GM19372 (cell line): ENCODE data around the gene FURIN.

Experiments used
- ATAC-seq: cut with Tn5 transposase; IDR thresholded peaks from one replicate; pipeline ENCODE4 v1.9.1; 2021; ENCODE audit warnings: mild to moderate bottlenecking, low read depth, moderate library complexity; ENCODE audit not compliant: unreplicated experiment

Gene FURIN

DNA sequence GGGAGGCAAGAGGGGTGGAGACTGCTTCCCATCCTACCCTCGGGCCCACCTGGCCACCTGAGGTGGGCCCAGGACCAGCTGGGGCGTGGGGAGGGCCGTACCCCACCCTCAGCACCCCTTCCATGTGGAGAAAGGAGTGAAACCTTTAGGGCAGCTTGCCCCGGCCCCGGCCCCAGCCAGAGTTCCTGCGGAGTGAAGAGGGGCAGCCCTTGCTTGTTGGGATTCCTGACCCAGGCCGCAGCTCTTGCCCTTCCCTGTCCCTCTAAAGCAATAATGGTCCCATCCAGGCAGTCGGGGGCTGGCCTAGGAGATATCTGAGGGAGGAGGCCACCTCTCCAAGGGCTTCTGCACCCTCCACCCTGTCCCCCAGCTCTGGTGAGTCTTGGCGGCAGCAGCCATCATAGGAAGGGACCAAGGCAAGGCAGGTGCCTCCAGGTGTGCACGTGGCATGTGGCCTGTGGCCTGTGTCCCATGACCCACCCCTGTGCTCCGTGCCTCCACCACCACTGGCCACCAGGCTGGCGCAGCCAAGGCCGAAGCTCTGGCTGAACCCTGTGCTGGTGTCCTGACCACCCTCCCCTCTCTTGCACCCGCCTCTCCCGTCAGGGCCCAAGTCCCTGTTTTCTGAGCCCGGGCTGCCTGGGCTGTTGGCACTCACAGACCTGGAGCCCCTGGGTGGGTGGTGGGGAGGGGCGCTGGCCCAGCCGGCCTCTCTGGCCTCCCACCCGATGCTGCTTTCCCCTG lies 13.8 kb downstream of the FURIN start:
- no peak for ATAC-seq

DNA sequence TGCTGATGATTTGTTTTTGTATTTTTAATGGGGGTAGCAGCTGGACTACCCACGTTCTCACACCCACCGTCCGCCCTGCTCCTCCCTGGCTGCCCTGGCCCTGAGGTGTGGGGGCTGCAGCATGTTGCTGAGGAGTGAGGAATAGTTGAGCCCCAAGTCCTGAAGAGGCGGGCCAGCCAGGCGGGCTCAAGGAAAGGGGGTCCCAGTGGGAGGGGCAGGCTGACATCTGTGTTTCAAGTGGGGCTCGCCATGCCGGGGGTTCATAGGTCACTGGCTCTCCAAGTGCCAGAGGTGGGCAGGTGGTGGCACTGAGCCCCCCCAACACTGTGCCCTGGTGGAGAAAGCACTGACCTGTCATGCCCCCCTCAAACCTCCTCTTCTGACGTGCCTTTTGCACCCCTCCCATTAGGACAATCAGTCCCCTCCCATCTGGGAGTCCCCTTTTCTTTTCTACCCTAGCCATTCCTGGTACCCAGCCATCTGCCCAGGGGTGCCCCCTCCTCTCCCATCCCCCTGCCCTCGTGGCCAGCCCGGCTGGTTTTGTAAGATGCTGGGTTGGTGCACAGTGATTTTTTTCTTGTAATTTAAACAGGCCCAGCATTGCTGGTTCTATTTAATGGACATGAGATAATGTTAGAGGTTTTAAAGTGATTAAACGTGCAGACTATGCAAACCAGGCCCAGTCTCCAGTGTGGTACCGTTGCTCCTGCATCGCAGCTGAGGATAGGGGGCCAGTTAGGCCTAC lies 14.6 kb downstream of the FURIN start:
- ATAC-seq: no peak

DNA sequence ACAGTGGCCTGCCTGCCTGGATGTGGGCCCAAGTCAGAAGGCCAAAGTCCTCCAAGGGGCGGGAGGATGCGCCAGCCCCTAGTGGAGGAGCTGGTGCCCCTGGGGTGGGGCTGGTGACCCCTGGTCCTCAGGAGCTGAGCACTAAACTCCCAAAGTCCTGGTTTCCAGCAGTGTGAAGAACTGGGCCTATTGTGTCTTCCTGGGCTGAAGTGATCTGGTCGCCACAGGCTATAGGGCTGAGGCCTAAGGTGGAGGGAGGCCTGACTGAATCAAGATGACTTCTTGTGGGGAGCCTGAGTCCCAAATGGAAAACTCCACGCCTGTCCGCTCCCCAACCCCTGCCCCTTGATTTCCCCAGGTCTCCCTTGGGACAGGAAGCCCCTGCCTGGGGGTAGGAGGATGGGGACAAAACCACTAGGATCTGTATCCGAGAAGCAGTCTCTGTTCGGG lies 15.2 kb downstream of the FURIN start:
- ATAC-seq: no peak

DNA sequence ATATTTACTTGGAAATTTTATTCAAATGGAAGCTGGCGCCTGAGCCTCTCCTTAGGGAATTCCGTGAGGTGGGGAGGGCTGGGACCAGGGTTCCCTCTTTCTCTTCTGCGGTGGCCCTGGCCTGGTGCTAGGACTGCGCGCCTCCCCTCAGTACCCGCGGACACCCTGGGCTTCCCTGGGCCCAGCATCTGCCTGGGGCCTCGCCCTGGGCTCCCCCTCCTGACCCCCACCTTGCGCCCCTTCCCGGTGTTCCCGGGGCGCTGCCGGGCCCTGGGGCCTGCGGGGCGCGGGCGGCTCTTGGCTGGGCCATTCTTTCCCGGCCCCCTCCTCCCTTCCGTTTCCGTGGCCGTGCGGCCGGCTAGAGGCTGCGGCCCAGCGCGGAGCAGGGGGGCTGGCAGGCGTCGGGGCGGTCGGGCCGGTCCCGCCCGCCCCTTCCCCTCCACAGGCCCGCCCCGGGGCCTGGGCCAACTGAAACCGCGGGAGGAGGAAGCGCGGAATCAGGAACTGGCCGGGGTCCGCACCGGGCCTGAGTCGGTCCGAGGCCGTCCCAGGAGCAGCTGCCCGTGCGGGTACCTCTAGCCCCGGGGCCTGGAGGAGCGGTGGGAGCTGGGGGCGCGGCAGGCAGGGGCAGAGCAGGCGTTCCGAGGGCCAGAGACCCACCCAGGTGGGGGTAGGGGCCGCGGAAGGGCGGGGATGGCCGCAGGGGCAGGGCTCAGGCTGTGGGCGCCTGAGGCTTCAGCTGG lies 15.8 kb downstream of the FURIN start, which contains the start of gene FES:
FES (plus strand) TSS at position 529 of the 743 bp plus-strand sequence. CDS start 542 bp downstream, outside the sequence.
- no peak for ATAC-seq

DNA sequence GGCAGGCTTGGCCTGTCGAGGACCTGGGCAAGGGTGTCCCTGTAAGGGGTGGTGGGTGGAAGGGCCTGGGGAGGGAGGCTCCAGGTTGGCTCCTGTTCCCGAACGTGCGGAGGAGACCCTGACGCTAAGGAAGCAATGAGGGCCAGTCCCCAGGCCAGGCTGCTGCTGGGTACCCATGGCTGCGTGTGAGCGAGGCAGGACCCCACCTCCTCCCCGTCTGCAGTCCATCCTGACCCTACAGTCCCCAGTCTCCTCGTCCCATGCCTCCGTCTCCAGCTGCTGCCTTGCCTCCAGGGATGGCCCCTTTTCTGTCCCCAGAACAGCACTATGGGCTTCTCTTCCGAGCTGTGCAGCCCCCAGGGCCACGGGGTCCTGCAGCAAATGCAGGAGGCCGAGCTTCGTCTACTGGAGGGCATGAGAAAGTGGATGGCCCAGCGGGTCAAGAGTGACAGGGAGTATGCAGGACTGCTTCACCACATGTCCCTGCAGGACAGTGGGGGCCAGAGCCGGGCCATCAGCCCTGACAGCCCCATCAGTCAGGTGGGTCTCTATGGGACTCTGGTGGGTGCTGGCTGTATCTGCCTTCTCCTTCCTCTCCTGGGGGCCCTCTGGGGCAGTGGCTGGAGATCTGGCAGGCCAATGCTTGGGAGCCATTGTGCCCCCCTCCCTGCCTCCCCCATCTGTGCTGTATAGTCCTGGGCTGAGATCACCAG lies 16.5 kb downstream of the FURIN start:
- ATAC-seq: no peak

DNA sequence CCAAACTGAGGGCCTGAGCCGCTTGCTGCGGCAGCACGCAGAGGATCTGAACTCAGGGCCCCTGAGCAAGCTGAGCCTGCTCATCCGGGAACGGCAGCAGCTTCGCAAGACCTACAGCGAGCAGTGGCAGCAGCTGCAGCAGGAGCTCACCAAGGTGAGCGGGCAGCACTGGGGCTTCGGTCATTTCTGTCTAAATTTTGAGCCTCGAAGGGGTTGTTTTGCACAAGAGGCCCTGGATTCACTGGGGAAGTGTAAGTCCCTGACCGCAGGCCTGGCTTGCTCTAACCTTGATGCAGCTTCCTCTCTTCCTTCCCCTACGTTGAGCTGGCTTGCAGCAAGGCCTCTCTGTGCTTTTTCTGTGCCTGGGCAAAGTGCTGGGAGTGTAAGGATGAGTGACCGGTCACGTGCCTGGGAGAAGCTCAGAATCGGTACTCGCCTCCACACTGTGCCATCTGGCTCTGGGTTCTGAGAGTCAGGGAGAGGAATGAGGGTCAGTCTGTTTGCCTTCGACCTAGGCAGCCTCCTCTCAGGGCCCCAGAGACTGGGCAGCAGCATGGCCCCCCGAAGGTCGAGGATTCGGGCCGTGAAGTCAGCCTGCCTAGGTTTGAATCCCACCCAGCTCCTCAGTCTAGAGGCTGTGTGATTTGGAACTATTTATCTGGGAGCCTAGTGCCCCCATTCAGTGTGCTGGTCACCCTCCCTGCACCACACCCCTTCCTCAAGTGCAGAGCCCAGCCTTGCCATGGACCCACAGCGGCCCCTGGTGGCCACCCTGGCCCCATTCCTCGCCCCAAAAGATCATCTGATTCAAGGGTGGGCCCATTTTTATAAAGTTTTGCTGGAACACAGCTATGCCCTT lies 17.3 kb downstream of the FURIN start:
- peak; percentile 66 for ATAC-seq

DNA sequence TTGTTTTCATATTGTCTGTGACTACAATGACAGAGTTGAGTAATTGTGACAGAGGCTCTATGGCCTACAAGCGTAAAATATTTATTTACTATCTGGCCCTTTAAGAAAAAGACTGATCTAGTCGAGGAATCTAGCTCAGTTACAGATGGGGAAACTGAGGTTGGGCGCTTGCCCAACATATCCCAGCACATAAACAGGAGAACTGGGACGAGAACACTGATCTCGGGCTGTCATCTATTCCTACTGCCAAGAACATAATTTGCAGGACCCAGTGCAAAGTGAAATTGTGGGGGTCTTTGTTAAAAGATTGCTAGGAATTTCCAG lies 17.9 kb downstream of the FURIN start:
- ATAC-seq: no peak

DNA sequence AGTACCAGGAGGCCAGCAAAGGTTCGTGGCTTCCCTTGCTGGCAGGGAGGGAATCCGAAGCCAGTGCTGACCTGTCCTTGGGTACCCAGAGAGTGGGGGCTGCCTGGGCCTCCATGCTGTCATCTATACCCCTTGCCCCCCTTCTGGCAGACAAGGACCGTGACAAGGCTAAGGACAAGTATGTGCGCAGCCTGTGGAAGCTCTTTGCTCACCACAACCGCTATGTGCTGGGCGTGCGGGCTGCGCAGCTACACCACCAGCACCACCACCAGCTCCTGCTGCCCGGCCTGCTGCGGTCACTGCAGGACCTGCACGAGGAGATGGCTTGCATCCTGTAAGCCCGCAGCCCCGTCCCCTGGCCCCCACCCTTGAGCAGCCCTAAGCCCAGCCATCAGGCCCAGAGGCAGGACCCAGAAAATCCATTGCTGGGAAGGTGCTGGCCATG lies 18.7 kb downstream of the FURIN start:
- ATAC-seq: no peak

DNA sequence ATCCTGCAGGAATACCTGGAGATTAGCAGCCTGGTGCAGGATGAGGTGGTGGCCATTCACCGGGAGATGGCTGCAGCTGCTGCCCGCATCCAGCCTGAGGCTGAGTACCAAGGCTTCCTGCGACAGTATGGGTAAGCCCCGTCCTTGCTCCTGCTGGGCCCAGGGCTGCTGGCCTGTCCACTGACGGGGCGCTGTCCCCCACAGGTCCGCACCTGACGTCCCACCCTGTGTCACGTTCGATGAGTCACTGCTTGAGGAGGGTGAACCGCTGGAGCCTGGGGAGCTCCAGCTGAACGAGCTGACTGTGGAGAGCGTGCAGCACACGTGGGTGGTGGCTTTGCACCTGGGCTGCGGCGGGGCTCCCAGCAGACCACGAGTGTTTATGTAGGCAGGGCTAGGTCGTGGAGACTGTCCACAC lies 20.9 kb downstream of the FURIN start:
- no peak for ATAC-seq

DNA sequence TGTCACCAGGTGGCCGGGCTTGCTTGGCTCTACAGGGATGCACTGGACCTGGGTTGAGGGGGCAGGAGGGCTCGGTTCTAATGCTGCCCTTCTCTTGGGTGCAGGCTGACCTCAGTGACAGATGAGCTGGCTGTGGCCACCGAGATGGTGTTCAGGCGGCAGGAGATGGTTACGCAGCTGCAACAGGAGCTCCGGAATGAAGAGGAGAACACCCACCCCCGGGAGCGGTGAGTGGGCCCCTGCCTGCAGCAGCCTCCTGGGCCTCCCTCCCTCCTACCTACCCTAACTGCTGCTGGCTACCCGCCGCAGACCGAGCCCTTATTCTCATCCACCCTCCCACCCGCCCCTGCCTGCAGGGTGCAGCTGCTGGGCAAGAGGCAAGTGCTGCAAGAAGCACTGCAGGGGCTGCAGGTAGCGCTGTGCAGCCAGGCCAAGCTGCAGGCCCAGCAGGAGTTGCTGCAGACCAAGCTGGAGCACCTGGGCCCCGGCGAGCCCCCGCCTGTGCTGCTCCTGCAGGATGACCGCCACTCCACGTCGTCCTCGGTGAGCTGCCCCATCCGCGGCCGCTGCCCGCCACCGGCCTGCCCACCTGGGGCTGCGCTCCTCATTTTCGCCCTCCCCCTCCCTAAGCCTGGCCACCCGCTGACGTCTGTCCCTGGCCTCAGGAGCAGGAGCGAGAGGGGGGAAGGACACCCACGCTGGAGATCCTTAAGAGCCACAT lies 21.5 kb downstream of the FURIN start:
- no peak for ATAC-seq

DNA sequence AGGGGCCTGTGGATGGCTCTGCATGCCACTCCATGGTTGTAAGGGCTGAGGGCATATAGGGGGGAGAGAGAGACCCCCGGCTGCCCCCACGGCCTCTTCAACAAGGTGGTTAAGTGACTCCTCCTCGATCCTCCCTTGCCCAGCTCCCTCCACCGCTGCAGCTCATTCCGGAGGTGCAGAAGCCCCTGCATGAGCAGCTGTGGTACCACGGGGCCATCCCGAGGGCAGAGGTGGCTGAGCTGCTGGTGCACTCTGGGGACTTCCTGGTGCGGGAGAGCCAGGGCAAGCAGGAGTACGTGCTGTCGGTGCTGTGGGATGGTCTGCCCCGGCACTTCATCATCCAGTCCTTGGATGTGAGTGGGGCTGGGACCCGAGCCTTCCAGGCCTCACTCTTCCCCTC lies 22.5 kb downstream of the FURIN start:
- ATAC-seq: no peak

DNA sequence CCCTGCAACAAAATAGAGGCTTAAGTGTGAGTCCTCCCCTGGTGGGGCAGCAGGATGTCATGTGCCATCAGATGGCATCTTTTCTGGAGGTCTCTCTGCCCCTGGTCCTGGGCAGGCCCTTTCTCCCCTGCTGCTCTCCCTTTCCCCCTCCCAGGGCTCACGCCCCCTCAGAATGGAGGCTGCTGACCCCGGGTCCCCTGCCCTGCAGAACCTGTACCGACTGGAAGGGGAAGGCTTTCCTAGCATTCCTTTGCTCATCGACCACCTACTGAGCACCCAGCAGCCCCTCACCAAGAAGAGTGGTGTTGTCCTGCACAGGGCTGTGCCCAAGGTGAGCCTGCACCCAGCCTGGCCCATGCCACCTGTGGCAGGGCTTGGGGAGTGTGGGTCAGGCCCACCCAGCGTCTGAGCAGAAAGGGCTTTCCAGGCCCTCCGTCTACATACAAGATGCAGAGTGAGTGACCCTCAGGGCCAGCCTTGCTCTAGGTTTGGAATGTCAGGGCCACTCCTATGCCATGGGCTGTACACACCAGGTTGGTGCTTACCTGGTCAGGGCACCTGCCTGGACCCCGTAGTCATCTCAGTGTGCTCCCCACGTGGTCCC lies 23.1 kb downstream of the FURIN start:
- ATAC-seq: no peak

DNA sequence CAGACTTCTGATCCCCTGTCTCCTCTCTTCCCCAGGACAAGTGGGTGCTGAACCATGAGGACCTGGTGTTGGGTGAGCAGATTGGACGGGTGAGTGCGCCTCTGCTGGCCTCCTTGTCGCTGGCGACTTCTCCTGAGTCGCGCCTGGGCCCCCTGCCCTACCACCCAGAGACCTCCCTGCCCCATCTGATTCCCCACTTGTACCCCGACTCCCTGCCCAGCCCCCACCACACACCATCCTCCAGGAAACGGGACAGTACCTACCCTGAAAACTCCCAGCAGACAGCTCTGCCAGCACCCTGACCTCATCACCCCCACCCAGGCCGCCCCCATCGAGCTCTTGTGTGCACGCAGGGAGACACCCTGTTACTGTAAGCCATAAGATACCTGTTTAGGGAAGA lies 23.6 kb downstream of the FURIN start:
- no peak for ATAC-seq

DNA sequence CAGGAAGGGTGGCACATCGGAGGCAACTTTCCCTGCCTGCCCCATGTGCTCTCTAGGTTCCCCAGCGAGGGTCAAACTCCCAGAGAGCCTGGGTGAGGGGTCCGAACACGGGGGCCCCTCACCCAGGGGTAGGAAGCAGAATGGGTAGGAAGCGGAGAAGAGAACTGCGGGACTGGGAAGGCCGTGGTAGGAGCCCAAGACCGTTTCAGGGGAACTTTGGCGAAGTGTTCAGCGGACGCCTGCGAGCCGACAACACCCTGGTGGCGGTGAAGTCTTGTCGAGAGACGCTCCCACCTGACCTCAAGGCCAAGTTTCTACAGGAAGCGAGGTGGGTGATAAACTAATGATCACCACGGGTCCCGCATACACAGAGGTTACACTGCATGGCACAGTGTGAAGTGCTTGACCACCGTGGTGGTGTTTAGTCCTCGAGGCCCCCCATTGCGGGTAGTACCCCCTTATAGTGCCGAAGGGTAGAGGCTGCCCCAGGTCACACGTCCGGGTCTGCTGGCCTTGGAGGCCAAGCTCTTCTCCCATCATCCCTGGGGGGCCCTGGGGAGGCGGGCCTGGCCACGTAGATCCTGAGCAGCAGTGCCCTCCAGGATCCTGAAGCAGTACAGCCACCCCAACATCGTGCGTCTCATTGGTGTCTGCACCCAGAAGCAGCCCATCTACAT lies 24.2 kb downstream of the FURIN start:
- no peak for ATAC-seq

DNA sequence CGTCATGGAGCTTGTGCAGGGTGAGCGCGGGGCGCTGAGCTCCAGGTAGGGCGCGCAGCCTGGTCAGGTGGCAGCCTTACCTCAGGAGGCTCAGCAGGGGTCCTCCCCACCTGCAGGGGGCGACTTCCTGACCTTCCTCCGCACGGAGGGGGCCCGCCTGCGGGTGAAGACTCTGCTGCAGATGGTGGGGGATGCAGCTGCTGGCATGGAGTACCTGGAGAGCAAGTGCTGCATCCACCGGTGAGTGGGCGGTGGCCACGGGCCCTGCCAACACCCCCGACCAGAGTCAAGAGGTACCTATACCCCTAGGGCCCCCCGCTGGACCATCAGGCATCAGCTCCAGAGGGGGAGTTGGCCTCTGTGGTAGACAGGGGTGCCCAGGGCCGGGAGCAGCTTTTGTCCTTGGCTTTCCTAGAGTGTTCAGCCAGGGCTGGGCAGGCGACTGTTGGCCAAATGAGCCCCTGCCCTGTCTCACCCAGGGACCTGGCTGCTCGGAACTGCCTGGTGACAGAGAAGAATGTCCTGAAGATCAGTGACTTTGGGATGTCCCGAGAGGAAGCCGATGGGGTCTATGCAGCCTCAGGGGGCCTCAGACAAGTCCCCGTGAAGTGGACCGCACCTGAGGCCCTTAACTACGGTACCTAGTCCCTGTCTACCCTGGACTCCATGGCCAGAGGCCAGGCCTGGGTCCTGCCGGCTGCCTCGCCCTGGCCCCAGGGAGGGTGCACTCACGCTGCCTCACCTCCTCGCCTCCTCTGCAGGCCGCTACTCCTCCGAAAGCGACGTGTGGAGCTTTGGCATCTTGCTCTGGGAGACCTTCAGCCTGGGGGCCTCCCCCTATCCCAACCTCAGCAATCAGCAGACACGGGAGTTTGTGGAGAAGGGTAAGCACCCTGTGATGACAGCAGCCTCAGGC lies 25.0 kb downstream of the FURIN start:
- no peak for ATAC-seq

DNA sequence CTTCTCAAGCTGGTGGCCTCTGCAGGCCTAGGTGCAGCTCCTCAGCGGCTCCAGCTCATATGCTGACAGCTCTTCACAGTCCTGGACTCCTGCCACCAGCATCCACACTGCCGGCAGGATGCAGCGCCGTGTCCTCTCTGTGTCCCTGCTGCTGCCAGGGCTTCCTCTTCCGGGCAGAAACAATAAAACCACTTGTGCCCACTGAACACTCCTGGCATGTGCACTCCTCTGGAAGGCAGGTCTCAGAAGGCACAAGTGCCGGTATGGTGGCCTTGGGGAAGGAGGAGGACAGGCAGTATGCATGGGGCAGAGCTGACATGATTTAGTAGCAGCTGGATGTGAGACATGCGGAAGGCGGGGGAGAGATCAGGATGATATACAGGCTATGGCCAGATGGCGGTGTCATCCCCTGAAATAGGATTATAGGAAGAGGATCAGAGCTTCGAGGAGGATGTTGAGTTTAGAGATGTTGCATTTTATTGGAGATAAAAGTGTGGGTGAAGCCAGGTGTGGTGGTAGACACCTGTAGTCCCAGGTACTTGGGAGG lies 27.3 kb downstream of the FURIN start:
- ATAC-seq: no peak

DNA sequence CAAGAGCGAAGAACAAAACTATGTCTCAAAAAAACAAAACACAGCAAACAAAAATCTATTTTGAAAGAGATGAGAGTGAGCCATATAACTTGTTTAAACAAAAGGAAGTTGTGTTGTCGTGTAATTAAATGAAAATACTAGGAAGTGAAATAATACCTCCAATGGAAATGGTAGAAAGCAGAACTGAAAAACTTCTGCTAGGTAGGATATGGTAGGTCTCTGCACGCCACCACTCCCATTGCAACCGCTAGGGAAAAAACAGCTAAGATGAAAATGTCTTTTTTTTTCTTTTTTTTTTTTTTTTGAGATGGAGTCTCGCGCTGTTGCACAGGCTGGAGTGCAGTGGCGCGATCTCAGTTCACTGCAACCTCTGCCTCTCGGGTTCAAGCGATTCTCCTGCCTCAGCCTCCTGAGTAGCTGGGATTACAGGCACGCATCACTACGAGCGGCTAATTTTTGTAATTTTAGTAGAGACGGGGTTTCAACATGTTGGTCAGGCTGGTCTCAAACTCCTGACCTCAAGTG lies 28.8 kb downstream of the FURIN start:
- ATAC-seq: peak; percentile 60
